Neural progenitor cell (in vitro differentiated cells): ENCODE data around the gene PRKCI.

Source experiments
- CTCF ChIP-seq: fragments of 200-600 bp; sonication (generic); IDR thresholded peaks from 2 replicates; pipeline ENCODE4 v1.5.1; 2017; ENCODE audit warnings: antibody characterized with exemption, mild to moderate bottlenecking
- EZH2 ChIP-seq: fragments of 200-600 bp; sonication (generic); IDR thresholded peaks from 2 replicates; pipeline ENCODE4 v1.6.1; 2017; ENCODE audit warnings: antibody characterized with exemption, mild to moderate bottlenecking, moderate library complexity

DNA sequence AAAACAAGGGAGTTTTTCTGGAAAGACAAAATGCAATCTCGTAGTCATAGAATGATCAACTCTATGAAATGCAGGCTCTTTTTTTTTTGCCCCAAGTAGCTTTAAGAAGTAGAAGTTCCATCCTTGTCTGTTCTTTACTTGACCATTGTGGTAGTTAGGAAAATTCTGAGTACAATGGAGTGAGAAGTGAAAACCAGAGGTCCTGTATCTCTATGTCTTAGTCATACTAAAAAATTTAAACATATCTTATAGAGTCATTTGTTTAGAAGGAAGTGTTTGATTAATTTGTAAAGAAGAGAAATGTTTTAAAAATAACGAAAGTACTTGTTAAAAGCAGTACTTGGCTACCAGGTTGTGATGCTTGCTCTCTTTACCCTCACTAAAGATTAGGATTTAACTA is 52.4 kb downstream of the PRKCI start:
- TF ChIP-seq CTCF (no peak), EZH2 (no peak)
